VCaP (cell line): ENCODE measurements around the gene PRKG1.
"Not testable (repeated sequence)": the region's sequence is repeated elsewhere in the genome, so short reads cannot be mapped to it uniquely, and the experiment has no call there.

ENCODE experiments used
- H3K27ac ChIP-seq: fragments of 450-650 bp; 2 replicates; pipeline ENCODE4 v1.5.1; 2017
- TF ChIP-seq, protein P1 (sequence below): fragments of 450-650 bp; conservative IDR thresholded peaks from 2 replicates; pipeline ENCODE4 v1.5.1; 2017; ENCODE audit warnings: mild to moderate bottlenecking, moderate library complexity

The PRKG1 gene

DNA sequence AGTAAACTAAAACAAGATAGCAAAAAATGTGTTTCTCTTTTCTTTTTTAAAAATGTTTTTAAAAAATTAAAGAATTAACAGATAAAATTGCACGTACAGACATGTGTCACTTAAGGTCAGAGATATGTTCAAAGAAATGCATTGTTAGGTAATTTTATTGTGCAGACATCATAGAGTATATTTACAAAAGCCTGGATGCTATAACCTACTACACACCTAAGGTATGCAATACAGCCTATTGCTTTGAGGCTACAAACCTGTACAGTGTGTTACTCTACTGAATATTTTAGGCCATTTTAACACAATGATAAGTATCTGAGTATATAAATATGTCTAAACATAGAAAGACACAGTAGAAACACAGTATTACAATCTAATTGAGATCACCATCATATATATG, 253.1 kb downstream of the PRKG1 start:
- no peak overlapping the region for H3K27ac ChIP-seq
- TF ChIP-seq, protein P1, sequence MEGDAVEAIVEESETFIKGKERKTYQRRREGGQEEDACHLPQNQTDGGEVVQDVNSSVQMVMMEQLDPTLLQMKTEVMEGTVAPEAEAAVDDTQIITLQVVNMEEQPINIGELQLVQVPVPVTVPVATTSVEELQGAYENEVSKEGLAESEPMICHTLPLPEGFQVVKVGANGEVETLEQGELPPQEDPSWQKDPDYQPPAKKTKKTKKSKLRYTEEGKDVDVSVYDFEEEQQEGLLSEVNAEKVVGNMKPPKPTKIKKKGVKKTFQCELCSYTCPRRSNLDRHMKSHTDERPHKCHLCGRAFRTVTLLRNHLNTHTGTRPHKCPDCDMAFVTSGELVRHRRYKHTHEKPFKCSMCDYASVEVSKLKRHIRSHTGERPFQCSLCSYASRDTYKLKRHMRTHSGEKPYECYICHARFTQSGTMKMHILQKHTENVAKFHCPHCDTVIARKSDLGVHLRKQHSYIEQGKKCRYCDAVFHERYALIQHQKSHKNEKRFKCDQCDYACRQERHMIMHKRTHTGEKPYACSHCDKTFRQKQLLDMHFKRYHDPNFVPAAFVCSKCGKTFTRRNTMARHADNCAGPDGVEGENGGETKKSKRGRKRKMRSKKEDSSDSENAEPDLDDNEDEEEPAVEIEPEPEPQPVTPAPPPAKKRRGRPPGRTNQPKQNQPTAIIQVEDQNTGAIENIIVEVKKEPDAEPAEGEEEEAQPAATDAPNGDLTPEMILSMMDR, result no peak

DNA sequence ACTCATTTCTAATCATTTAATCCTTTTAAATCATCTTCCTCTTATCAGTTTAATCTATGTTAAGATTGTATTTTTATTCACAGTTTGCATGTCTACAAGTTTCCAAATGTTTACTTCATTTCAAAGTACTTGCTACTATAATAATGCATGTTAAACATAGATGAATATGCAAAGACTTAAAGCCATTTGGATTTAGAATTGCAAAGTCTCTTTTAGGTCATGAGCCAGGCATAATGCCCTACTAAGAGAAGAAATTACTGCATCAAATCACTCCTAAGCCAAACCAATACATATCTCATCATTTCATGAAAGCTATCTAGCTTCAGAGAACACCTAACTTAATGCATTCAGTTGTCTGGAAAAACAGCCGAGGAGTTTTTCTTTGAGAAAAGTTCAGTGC, 266.1 kb downstream of the PRKG1 start:
- TF ChIP-seq, protein P1, result no peak
- no peak overlapping the region for H3K27ac ChIP-seq

DNA sequence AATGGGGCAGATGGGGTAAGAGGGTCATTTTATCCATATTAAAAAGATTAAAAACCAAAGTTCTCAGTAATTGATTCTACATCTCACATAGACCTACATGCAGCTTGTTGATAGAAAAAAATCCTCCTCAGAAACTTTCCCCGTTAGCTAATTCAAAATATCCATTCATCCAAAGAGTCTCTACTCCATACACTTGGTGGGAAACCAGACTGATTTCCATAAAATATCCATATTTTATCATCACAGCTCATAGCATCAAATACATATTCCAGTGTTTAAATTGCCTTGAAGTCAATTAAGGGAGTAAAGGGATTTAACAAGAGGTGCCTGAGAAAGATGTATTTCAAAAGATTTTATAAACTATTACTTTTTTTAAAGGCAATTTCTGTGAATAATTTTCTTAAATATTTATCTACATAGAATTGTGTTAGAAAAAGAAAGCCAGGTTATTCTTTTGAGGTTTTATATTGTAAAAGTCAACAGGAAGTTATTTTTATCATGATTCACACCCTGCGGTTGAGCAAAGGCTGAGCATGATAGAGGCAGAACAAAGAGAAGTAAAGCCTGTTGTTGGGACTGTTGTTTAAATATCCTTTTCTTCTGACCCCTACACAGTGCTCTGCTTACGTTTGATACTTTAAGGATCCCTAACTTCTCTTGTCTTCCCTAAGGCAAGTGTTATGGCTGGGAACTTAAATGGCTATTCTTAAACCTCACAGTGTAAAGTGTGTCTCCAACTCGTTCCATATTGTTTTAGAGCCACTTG, 266.7 kb downstream of the PRKG1 start:
- no peak overlapping the region for H3K27ac ChIP-seq
- TF ChIP-seq, protein P1, result no peak

DNA sequence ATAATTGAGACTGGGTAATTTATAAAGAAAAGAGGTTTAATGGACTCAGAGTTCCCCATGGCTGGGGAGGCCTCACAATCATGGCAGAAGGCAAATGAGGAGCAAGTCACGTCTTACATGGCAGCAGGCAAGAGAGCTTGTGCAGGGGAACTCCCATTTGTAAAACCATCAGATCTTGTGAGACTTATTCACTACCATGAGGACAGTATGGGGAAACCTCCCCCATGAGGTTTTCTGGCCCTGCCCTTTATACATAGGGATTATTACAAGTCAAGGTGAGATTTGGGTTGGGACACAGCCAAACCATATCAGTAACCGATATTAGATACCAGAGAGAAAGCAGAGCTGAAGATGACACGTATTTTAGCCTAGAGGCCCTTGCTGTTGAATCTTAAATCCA, 267.5 kb downstream of the PRKG1 start:
- H3K27ac ChIP-seq, result not testable (repeated sequence)

DNA sequence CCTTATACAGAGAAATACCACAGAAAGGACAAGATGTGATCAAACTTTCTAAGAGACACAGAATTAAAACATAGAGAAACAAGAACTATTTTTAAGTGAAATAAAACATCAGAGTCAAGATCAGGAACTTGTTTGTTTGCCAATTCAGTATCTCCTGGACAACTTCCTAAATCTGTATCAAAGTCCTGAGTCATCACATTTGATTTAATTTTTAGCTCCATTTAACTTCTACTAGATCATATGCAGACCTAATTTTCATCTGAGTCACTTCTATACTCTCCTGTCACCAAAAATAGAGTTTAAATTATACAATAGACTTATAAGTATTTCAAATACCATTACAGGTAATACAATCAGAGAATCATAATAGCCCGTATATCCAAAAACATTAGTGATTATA, 268.1 kb downstream of the PRKG1 start:
- no peak overlapping the region for H3K27ac ChIP-seq
- TF ChIP-seq, protein P1, result no peak

DNA sequence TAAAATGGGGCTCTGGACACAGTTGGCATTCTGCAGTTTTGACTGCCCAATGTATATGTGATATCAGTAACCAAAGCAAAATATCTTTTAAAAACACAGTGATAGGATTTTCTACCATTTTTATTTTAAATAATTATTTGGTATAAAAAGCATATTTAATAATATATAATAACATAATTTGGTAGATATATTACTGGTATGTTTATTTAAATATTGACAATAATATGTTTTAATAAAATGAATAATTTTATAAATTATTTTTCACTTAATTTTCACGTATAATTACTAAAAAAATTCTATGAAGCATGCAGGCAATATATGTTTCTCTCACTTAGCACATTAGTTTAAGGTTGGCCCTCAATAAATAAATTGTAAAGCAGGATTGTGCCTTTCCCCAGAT, 269.1 kb downstream of the PRKG1 start:
- TF ChIP-seq, protein P1, result no peak
- H3K27ac ChIP-seq, result no peak overlapping the region

DNA sequence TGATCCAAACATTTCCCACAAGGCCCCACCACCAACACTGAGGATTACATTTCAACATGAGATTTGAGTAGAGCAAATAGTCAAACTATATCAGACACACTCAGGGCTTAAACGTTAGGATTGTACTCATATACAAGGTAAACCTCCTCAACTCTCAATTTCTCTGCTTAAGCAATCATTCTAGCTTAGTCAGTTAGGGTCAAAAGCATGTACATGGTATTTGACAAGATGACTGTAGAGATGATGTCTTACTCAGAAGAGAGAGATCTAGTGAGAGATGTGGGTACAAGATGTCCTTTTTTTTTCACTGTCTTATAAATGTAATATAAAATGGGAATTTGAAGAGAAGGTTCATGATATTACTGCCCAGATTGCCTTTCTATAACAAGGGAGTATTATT, 270.1 kb downstream of the PRKG1 start:
- no peak overlapping the region for H3K27ac ChIP-seq
- TF ChIP-seq, protein P1, result no peak

DNA sequence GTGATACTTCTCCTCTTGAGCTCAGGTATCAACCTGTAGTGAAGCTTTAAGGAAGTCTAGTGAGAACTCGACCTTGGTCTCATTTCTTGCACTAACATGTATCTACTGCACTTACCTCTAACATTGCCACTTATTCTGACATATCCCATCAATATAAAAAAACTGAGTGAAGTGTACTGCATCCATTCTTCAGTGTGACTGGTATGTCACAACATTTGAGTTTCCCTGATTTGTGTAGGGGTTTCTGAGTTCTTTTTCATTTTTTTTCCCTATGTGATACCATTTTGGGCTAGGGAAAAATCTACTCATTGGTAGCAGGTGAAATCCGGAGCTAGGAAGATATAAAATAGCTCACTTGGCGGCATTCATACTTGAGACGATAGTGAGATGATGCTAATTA, 274.3 kb downstream of the PRKG1 start:
- TF ChIP-seq, protein P1, result no peak
- H3K27ac ChIP-seq, result no peak overlapping the region
